ENCODE measurements around the gene ELMO3.
A peak's percentile ranks its signal among the peaks of the same experiment; 100 is the strongest.

ELMO3 gene

DNA sequence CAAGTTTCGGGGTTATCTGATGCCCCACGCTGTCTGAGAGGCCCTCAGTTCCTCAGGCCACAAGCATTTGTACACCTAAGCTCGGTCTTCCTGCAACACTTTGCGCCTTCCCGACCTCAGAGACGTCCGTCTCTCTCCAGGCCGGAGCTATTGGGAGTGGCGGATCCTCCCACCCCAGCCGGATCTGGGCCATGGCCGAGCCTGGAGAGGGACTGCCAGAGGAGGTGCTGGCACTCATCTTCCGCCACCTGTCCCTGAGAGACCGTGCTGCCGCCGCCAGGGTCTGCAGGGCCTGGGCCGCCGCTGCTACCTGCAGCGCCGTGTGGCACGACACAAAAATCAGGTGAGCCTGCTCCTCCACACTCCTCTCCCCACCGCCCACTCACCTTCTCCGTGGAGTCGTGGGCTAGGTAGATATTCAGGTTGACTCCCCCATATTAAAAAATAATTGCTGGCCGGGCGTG is 37.3 kb upstream of the ELMO3 start:
- DNase-seq = no peak
- intact Hi-C loops (cut with DNase I) = no loop called here

GRCh38 chr16:67162506-67163163 is 36.3 kb upstream of the ELMO3 start:
- DNase-seq = no peak
- intact Hi-C loops (cut with DNase I) = no loop called here

- intact Hi-C loops (cut with DNase I) = no loop called here
- DNase-seq = peak; percentile 71 to 93 (median 86)
These were observed 35.5 kb upstream of the ELMO3 start for GRCh38 chr16:67163164-67163998.

DNA sequence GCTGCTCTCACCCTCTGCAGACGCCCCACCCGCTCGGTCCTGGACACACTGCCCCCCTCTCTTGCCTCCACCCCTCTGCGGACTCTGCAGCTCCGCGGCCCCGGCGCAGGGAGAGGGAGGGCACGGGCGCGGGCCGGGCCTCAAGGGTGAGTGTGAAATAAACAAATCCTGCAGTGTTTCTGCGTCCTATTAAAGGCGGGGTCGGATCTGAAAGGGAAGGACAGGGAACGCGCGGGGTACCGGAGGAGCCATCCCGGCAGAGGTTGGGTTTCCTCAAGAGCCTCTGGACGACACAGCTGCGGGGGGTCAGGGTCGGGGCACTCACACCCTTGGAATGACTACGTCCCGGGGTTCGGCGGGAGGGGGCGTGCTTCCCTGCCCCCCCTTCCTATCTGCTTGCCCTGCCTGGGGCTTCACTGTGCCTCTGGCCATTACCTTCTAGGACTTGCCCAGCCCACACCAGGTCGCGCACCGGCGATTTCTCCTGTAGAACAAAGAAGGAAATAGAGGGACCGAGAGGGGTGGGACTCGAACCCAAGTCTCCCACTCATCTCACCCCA is 34.9 kb upstream of the ELMO3 start:
- DNase-seq = peak in 3 of 42 donors; percentile 37 to 55 (median 42)
- intact Hi-C loops (cut with DNase I) = no loop called here

DNA sequence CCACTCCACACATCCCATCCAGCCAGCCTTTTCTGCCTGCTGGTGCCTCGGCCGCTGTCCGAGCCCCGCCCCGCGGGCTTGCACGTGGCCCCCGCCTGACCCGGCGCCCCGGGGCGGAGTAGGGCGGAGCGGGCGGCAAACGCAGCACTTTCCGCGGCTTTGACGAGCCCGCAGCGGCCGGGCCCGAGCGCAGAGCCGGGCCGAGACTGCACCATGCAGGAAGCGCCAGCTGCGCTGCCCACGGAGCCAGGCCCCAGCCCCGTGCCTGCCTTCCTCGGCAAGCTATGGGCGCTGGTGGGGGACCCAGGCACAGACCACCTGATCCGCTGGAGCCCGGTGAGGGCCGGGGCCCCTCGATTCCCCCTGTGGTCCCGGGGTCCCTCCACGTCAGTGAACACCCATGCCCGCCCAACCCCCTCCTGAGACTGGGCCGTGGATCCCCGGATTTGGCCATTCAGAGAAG is 34.3 kb upstream of the ELMO3 start, which contains the start of gene HSF4:
HSF4 (plus strand) TSS at position 147 of the 463 bp plus-strand sequence; CDS start at position 214, 67 bp downstream.
- DNase-seq = peak in 41 of 42 donors; percentile 49 to 87 (median 74)
- intact Hi-C loops (cut with DNase I) = no loop called here

DNA sequence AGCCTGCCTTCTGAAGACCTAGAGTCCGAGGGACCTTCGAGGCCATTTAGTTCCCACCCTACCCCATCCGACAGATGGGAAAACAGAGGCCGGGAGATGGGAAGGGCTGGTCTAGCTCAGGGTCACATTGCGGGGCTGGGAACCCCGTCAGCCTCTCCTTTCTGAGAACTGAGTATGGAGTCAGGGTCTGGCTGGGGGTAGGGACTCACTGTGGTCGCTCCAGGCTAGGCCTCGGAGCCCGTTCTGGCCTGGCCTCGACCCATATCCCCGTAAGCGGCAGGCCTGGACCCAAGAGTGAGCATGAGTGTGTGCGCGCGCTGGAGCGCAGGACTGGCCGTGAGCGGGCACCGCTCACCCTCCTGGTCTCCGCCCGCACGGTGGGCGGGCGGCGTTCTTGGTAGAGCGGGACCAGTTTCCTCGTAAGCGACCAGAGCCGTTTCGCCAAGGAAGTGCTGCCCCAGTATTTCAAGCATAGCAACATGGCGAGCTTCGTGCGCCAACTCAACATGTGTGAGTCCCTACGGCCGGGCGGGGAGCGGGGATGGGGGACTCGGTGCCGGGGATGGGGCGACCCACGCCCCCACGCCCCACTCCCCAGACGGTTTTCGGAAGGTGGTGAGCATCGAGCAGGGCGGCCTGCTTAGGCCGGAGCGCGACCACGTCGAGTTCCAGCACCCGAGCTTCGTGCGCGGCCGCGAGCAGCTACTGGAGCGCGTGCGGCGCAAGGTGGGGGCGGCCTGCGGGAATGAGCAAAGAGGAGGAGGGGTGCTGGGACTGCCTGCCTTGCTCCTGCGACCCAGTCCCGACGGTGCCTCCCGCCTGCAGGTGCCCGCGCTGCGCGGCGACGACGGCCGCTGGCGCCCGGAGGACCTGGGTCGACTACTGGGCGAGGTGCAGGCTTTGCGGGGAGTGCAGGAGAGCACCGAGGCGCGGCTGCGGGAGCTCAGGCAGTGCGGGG is 33.5 kb upstream of the ELMO3 start:
- DNase-seq = no peak
- intact Hi-C loops (cut with DNase I) = no loop called here

- no peak for DNase-seq
- intact Hi-C loops (cut with DNase I) = no loop called here
These were observed 32.8 kb upstream of the ELMO3 start for GRCh38 chr16:67166110-67166547.

- intact Hi-C loops (cut with DNase I) = no loop called here
- no peak for DNase-seq
These were observed 32.2 kb upstream of the ELMO3 start for GRCh38 chr16:67166598-67167168.

DNA sequence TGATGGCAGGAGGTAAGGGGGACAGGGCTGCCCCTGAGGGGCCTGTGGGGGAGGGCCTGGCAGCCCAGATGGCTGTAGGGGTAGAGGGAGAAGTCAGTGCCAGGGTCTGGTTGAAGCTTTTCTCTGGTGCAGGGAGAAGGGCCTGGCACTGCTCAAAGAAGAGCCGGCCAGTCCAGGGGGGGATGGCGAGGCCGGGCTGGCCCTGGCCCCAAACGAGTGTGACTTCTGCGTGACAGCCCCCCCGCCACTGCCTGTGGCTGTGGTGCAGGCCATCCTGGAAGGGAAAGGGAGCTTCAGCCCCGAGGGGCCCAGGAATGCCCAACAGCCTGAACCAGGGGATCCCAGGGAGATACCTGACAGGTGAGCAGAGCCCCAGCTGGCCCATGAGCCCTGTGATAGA is 31.3 kb upstream of the ELMO3 start:
- intact Hi-C loops (cut with DNase I) = no loop called here
- DNase-seq = no peak

GRCh38 chr16:67169011-67169451 is 29.9 kb upstream of the ELMO3 start:
- intact Hi-C loops (cut with DNase I) = no loop called here
- DNase-seq = no peak

DNA sequence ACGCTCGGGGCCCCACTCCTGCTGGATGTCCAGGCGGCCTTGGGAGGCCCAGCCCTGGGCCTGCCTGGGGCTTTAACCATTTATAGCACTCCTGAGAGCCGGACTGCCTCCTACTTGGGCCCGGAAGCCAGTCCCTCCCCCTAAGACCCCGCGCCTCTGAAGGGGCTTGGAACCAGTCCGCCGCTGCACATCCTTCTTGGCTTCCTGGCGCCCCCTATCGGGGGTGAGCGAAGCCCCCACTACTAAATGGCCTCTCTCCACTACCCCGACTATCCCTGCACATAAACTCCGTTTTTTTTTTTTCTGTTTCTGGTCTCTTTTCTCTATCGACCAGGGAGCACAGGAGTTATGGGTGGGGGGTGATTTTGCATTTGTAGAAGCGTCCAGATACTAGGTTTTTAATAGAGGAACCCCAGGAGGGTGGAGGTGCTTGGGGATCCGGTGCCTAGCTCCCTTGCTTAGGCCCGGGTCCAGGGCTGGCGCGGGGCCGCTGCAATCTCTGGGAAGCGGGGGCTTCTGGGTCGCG is 29.2 kb upstream of the ELMO3 start:
- intact Hi-C loops (cut with DNase I) = no loop called here

GRCh38 chr16:67170168-67170948 is 28.6 kb upstream of the ELMO3 start, which contains the start of gene NOL3:
Gene NOL3, plus strand, starts transcription at chr16:67170538.
- peak; percentile 38 to 89 (median 75) for DNase-seq
- intact Hi-C loops (cut with DNase I) = no loop called here

More for the DNA sequence above, 29.2 kb upstream of the ELMO3 start:
- peak in 17 of 42 donors; percentile 40 to 80 (median 61) for DNase-seq

- intact Hi-C loops (cut with DNase I) = no loop called here
- DNase-seq = no peak
These were observed 27.8 kb upstream of the ELMO3 start for GRCh38 chr16:67170949-67171649.

DNA sequence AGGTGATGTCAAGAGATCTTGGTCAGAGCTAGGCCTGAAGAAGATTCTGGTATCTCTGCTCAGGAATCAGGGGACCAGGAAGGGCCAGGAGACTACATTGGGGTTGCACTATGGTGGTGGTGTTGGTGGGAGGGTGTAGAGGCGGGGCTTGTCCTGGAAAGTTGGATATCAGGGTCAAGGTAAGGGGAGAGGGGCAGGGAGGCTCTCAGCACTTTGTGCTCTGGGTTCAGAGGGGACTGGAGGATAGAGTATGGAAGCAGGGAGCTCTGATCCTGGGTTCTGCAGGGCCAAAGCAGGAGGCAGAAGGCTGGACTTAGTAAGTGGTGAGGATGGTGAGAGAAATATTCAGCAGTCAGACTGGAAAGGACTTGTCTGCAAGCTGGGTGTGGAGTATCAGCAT is 25.6 kb upstream of the ELMO3 start:
- no peak for DNase-seq
- intact Hi-C loops (cut with DNase I) = no loop called here

- peak; percentile 61 to 93 (median 85) for DNase-seq
- intact Hi-C loops (cut with DNase I) = no loop called here
These were observed 24.9 kb upstream of the ELMO3 start for GRCh38 chr16:67173808-67174705.
